RWPE1 (cell line): Measurements from ENCODE around the gene NXNL1.
"Not testable (repeated sequence)": the region's sequence is repeated elsewhere in the genome, so short reads cannot be mapped to it uniquely, and the experiment has no call there.

Source experiments
- CTCF ChIA-PET: fragments of 350-600 bp; sonication (Branson Sonifier 250); formaldehyde crosslinking; extraction: SDS; loops from one replicate; lab custom pipeline; 2021; lab: Yijun Ruan, JAX
- POLR2A ChIA-PET: fragments of 400-600 bp; formaldehyde crosslinking; extraction: SDS; loops from one replicate; lab custom pipeline; 2020; ENCODE audit warnings: antibody characterized with exemption; ENCODE audit not compliant: low non-redundant PET; lab: Yijun Ruan, JAX
- DNase-seq: peaks from one replicate; pipeline ENCODE4 v3.0.0; 2012; ENCODE audit warnings: low spot score
- H3K27ac ChIP-seq: fragments of 450-650 bp; 2 replicates; pipeline ENCODE4 v1.5.1; 2017
- TF ChIP-seq, protein P1 (sequence below): fragments of 450-650 bp; conservative IDR thresholded peaks from 2 replicates; pipeline ENCODE4 v1.5.1; 2017; ENCODE audit warnings: low read depth, mild to moderate bottlenecking

Gene NXNL1

DNA sequence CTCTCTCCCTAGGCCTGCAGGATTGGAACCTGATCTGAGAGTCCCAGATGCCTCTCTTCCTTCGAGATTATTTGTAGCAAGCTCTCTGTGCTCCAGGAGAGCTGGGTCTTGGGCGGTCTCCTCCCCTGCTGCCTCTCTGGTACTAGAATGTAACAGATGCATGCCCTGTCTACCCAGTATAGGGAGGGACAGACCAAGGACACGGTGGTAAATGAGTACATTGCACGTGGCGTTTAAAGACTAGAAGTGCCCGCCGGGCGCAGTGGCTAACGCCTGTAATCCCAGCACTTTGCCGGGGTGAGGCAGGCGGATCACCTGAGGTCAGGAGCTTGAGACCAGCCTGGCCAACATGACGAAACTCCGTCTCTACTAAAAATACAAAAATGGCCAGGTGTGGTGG lies 21.3 kb upstream of the NXNL1 start:
- ChIA-PET POLR2A (no interaction called here), CTCF (no interaction called here)
- TF ChIP-seq, protein P1, sequence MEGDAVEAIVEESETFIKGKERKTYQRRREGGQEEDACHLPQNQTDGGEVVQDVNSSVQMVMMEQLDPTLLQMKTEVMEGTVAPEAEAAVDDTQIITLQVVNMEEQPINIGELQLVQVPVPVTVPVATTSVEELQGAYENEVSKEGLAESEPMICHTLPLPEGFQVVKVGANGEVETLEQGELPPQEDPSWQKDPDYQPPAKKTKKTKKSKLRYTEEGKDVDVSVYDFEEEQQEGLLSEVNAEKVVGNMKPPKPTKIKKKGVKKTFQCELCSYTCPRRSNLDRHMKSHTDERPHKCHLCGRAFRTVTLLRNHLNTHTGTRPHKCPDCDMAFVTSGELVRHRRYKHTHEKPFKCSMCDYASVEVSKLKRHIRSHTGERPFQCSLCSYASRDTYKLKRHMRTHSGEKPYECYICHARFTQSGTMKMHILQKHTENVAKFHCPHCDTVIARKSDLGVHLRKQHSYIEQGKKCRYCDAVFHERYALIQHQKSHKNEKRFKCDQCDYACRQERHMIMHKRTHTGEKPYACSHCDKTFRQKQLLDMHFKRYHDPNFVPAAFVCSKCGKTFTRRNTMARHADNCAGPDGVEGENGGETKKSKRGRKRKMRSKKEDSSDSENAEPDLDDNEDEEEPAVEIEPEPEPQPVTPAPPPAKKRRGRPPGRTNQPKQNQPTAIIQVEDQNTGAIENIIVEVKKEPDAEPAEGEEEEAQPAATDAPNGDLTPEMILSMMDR: no peak
- H3K27ac ChIP-seq: peak overlapping the region; percentile 44
- no peak for DNase-seq

DNA sequence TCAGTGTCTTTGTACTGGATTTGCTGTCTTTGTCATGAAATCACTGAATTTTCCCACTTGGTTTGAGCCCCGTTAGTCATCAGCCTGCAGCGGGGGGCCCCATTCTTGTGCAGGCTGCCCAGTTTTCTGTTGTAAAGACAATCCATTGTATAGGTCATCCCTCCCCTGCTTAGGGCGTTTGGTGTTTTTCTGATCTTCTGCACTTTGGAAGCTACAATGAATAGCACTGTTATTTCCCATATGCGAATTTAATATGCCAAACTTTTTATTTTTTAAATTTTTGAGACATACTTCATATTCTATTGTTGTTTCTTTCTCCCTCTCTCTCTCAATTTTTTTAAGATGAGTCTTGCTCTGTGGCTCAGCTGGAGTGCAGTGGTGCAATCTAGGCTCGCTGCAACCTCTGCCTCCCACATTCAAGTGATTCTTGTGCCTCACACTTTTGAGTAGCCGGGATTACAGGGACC lies 18.6 kb upstream of the NXNL1 start:
- CTCF ChIA-PET: interaction anchor here (1.0 kb wide), 1 partner anchor 17 kb away, joined by 3 read pairs; no protein-coding TSS in a partner anchor
- POLR2A ChIA-PET: no interaction called here
- peak overlapping the region; percentile 41 for H3K27ac ChIP-seq
- TF ChIP-seq, protein P1: no peak
- no peak for DNase-seq

DNA sequence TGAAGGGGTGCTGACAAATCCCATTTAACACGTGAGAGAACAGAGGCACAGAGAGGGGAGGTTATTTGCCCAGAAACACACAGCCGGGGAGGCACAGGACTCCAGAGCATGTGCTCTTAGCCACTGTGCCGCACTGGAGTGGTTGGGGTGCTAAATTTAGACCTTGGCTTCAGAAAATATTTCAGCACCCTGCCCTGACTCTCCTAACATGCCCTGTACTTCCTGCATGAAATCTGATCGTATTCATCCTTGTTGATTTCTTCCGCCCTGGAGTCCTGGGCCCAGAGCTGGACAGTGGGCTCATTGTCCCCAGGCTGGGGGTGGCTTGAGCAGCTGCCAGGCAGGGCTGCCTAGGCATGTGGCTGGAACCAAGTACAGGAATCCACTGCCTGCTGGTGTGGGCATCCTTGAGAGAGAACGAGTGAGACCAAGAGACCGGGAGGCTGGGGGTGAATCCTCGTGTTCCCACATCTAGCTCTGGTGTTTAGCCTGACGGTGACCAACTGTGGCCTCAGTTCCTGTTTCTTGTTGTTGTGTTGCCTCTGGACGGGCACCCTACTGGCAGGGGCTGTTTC lies 14.9 kb upstream of the NXNL1 start:
- CTCF ChIA-PET: no interaction called here
- DNase-seq: no peak
- POLR2A ChIA-PET: interaction anchor here (0.5 kb wide), 1 partner anchor 42 kb away, joined by 3 read pairs; no protein-coding TSS in a partner anchor
- TF ChIP-seq, protein P1: no peak
- peak overlapping the region; percentile 99 for H3K27ac ChIP-seq

DNA sequence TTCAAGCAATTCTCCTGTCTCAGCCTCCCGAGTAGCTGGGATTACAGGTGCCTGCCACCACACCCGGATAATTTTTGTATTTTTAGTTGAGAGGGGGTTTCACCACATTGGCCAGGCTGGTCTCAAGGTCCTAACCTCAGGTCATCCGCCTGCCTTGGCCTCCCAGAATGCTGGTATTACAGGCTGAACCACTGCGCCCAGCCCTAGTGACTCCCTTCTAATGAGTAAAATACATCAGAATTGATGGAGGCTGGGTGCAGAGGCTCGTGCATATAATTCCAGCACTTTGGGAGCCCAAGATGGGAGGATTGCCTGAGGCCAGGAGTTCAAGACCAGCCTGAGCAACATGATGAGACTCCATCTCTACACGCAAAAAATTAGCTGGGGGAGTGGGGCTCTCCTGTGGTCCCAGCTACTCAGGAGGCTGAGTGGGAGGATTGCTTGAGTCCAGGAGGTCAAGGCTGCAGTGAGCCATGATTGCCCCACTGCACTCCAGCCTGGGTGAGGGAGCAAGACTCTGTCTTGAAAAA lies 14.3 kb upstream of the NXNL1 start:
- POLR2A ChIA-PET: interaction anchor here (0.5 kb wide), 1 partner anchor 41 kb away, joined by 3 read pairs; no protein-coding TSS in a partner anchor
- not testable (repeated sequence) for DNase-seq
- CTCF ChIA-PET: interaction anchor here (0.6 kb wide), 1 partner anchor 355 kb away, joined by 3 read pairs; no protein-coding TSS in a partner anchor
- peak overlapping the region; percentile 99 for H3K27ac ChIP-seq

DNA sequence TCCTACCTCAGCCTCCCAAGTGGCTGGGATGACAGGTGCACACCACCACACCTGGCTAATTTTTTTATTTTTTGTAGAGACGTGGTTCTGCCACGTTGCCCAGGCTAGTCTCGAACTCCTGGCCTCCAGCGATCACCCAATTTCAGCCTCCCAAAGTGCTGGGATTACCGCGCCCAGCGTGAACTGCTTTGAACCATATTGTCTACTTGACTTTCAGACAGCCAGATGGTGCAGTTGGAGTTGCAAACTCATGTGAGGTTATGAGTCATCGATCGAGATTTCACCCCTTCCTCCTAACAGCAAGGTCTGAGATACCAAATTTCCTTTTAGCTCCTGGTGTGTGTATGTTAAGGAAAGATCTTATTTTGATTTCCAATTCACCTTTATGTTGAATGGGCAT lies 12.3 kb upstream of the NXNL1 start:
- ChIA-PET CTCF (interaction anchor here (1.3 kb wide), 1 partner anchor 23 kb away, joined by 3 read pairs; no protein-coding TSS in a partner anchor), POLR2A (no interaction called here)
- TF ChIP-seq, protein P1: no peak
- peak overlapping the region; percentile 99 for H3K27ac ChIP-seq
- no peak for DNase-seq

DNA sequence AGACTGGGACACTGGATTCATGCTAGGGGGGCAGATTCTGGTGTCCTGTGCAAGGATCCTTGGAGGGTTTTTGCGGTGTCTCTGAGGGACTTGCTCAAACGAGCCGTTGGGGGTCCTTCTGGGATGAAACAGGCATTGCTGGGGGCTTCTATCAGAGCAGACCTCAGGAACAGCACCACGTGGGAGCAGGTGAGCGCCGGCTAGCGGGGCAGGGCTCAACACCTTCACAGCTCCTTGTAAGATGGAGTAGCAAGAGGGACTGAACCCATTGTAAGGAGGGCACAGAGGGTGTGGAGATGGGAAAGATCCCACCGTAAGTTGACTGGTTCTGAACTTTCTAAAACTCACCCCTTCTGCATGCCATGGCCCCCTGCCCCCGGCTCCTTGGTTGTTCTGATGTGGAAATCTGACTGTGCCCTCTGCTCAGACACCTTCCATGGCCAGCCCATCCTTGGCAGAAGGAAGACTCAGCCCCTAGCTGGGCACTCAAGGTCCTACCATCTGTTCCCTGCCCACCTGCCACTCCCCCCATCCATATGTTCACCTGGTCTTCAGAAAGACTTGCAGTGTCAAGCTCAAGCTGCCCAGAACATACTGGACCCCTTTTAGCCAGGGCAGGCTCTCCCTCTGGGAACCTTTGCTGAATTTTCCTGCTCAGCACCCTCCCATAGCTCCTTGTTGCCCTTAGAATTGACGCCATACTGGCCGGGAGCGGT lies 10.8 kb upstream of the NXNL1 start:
- POLR2A ChIA-PET: interaction anchor here (0.6 kb wide), 1 partner anchor 384 kb away, joined by 4 read pairs; no protein-coding TSS in a partner anchor
- DNase-seq: no peak
- CTCF ChIA-PET: interaction anchor here (1.1 to 1.2 kb wide), 2 partner anchors 24 to 295 kb away, joined by 4 to 6 read pairs; no protein-coding TSS in a partner anchor
- TF ChIP-seq, protein P1: no peak
- H3K27ac ChIP-seq: peak overlapping the region; percentile 99
